Testis (tissue), 3 donors: ENCODE data around the gene NEURL1. TPM values are rescaled to one million over a fixed set of nuclear protein-coding genes. Genes with fewer than 3 reads are reported as not detected.

Experiments used
- DNase-seq: peaks from one replicate; pipeline ENCODE4 v3.0.0-alpha.2; 2019
- H3K27ac ChIP-seq, 2 donors: fragments of 200-600 bp; sonication (generic); one replicate each; pipeline ENCODE4 v1.5.1; 2019
- H3K27me3 ChIP-seq: fragments of 200-600 bp; sonication (generic); one replicate; pipeline ENCODE4 v1.5.1; 2019
- H3K36me3 ChIP-seq: fragments of 200-600 bp; sonication (generic); one replicate; pipeline ENCODE4 v1.5.1; 2017; ENCODE audit warnings: low read depth; ENCODE audit errors: missing control alignments
- H3K4me1 ChIP-seq: fragments of 200-600 bp; sonication (generic); one replicate; pipeline ENCODE4 v1.5.1; 2019
- H3K4me3 ChIP-seq, 2 donors: fragments of 200-600 bp; sonication (generic); one replicate each; pipeline ENCODE4 v1.5.1; 2017 to 2019
- H3K9me3 ChIP-seq: fragments of 200-600 bp; sonication (generic); one replicate; pipeline ENCODE4 v1.5.1; 2017
- CTCF ChIP-seq, 3 experiments: fragments of 450-650 bp in 2 of 3; fragments of 200-600 bp in 1 of 3; sonication (generic) in 1 of 3; IDR thresholded peaks; one replicate each; pipeline ENCODE4 v1.5.1; 2016 to 2019; ENCODE audit warnings: antibody characterized with exemption in 3 of 3, mild to moderate bottlenecking in 2 of 3, moderate library complexity in 1 of 3
- POLR2A ChIP-seq: fragments of 450-650 bp; IDR thresholded peaks from one replicate; pipeline ENCODE4 v1.6.1; 2017; ENCODE audit warnings: antibody characterized with exemption, mild to moderate bottlenecking, moderate library complexity
- WGBS, 2 donors: methylation state at CpG; one replicate each; pipeline ENCODE4 v1.1.5; 2018; 5-methylcytosine and 5-hydroxymethylcytosine counted together
- intact Hi-C: fragments of 100-400 bp; cut with DNase I; formaldehyde crosslinking; loops from one replicate; pipeline ENCODE4 v1.15.1; 2023; ENCODE audit warnings: low total_unique reads
- polyA plus RNA-seq: library from polyadenylated mRNA; stranded (reverse); fragments of 350-450 nt; fragmentation: Illumina TruSeq; extraction: RNeasy Lipid Tissue Mini Kit (QIAGEN cat#74804); gene quantifications from one replicate; pipeline ENCODE4 v1.2.3, GENCODE V29; 2014; ENCODE audit warnings: low read depth, low replicate concordance; ENCODE audit not compliant: insufficient read depth
- total RNA-seq, 2 donors: library from RNA; depleted of rRNA; stranded (reverse); fragments of >200 nt; gene quantifications; one replicate each; pipeline ENCODE4 v1.2.3, GENCODE V29; 2016

NEURL1 gene
- total and polyA plus RNA-seq, 3 donors from 2014 or later, result 17.8 to 21.9 (median 19.8) TPM

GRCh38 chr10:103592186-103593021, 98.9 kb downstream of the NEURL1 start:
- Histone ChIP-seq H3K4me3 (no peak overlapping the region), H3K9me3 (no peaks in the 10 kb centered on the region), H3K36me3 (no peaks in the 10 kb centered on the region), H3K27ac (no peak overlapping the region), H3K27me3 (no peaks in the 10 kb centered on the region), H3K4me1 (no peaks in the 10 kb centered on the region)
- 86 to 94% methylated on average over 11 to 15 of the region's 15 CpGs for WGBS, 2 donors
- DNase-seq, result peak; percentile 41
- TF ChIP-seq CTCF (IDR thresholded peaks at IDR 0.05) (peak in 1 of 3 experiments; percentile 37), POLR2A (no peak)
- intact Hi-C loops, result no loop called here

- no peaks in the 10 kb centered on the region for H3K9me3 ChIP-seq
- no peaks in the 10 kb centered on the region for H3K36me3 ChIP-seq
- no peaks in the 10 kb centered on the region for H3K27me3 ChIP-seq
- intact Hi-C loops, result no loop called here
- TF ChIP-seq POLR2A (no peak), CTCF (IDR thresholded peaks at IDR 0.05) (no peak)
- H3K4me1 ChIP-seq, result peaks cover 2% of the 10 kb centered on the region
- H3K4me3 ChIP-seq, result no peak overlapping the region
- no peak overlapping the region for H3K27ac ChIP-seq
- no peak for DNase-seq
- WGBS, 2 donors, result 85 to 92% methylated on average over 3 of the region's 3 CpGs
Observed at GRCh38 chr10:103593022-103593570, 99.6 kb downstream of the NEURL1 start.

GRCh38 chr10:103595933-103596726, 102.6 kb downstream of the NEURL1 start:
- Histone ChIP-seq H3K27me3 (no peaks in the 10 kb centered on the region), H3K9me3 (no peaks in the 10 kb centered on the region), H3K4me1 (peaks cover 3% of the 10 kb centered on the region), H3K4me3 (no peak overlapping the region), H3K27ac (no peak overlapping the region), H3K36me3 (no peaks in the 10 kb centered on the region)
- 91 to 100% methylated on average over 3 to 4 of the region's 4 CpGs for WGBS, 2 donors
- no peak for DNase-seq
- intact Hi-C loops, result no loop called here
- TF ChIP-seq CTCF (IDR thresholded peaks at IDR 0.05), result no peak
- no peak for TF ChIP-seq POLR2A

GRCh38 chr10:103597003-103597402, 103.5 kb downstream of the NEURL1 start:
- TF ChIP-seq POLR2A, result no peak
- TF ChIP-seq CTCF (IDR thresholded peaks at IDR 0.05), result no peak
- Histone ChIP-seq H3K4me3 (no peak overlapping the region), H3K27me3 (no peaks in the 10 kb centered on the region), H3K9me3 (no peaks in the 10 kb centered on the region), H3K4me1 (peaks cover 3% of the 10 kb centered on the region), H3K36me3 (no peaks in the 10 kb centered on the region), H3K27ac (no peak overlapping the region)
- 64 to 90% methylated on average over 5 to 6 of the region's 6 CpGs for whole genome bisulfite sequencing, 2 donors
- no peak for DNase-seq
- intact Hi-C loops, result no loop called here
